ENCODE measurements around the gene SLCO3A1. TPM values are rescaled to one million over a fixed set of nuclear protein-coding genes. Genes with fewer than 3 reads are reported as not detected.

SLCO3A1 gene
- total and polyA plus RNA-seq, 12 donors = 1.8 to 26.6 (median 17.2) TPM

- Histone ChIP-seq H3K27ac (no peak overlapping the region), H3K9me3 (replicated peaks in 1 of 3) (no peaks in the 10 kb centered on the region), H3K27me3 (no peaks in the 10 kb centered on the region), H3K36me3 (replicated peaks in 1 of 2) (no peaks in the 10 kb centered on the region), H3K4me3 (no peak overlapping the region), H3K4me1 (replicated peaks in 1 of 2) (no peaks in the 10 kb centered on the region)
- intact Hi-C loops (cut with DNase I) = no loop called here
- 88 to 94% (median 92%) methylated on average over 17 of the region's 17 CpGs for WGBS, 4 donors
- TF ChIP-seq POLR2A (IDR thresholded peaks at IDR 0.05) = no peak
- TF ChIP-seq, protein P1, sequence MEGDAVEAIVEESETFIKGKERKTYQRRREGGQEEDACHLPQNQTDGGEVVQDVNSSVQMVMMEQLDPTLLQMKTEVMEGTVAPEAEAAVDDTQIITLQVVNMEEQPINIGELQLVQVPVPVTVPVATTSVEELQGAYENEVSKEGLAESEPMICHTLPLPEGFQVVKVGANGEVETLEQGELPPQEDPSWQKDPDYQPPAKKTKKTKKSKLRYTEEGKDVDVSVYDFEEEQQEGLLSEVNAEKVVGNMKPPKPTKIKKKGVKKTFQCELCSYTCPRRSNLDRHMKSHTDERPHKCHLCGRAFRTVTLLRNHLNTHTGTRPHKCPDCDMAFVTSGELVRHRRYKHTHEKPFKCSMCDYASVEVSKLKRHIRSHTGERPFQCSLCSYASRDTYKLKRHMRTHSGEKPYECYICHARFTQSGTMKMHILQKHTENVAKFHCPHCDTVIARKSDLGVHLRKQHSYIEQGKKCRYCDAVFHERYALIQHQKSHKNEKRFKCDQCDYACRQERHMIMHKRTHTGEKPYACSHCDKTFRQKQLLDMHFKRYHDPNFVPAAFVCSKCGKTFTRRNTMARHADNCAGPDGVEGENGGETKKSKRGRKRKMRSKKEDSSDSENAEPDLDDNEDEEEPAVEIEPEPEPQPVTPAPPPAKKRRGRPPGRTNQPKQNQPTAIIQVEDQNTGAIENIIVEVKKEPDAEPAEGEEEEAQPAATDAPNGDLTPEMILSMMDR (IDR thresholded peaks at IDR 0.05) = no peak
- DNase-seq = peak in 1 of 7 donors; percentile 11
Observed at GRCh38 chr15:92132982-92133755, 279.7 kb downstream of the SLCO3A1 start.

DNA sequence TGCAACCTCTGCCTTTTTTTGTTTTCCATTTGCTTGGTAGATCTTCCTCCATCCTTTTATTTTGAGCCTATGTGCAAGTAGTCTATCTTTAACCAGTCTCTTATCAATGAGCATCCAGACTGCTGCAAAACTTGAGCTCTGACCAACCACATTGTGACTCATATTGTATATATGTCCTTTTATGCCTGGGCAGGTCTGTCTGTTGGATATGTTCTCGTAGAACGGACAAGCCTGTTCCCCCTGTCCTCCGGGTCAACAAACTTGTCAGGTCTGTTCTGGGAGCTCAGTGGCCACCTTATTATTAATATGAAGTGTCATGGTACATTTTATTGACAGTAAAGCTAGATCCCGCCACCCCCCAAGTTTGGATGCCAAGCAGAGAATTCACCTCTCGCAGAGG is 287.3 kb downstream of the SLCO3A1 start:
- intact Hi-C loops (cut with DNase I) = no loop called here
- no peak for DNase-seq
- Histone ChIP-seq H3K36me3 (replicated peaks in 1 of 2) (no peaks in the 10 kb centered on the region), H3K27me3 (no peaks in the 10 kb centered on the region), H3K4me1 (replicated peaks in 1 of 2) (no peaks in the 10 kb centered on the region), H3K4me3 (no peak overlapping the region), H3K9me3 (replicated peaks in 1 of 3) (no peaks in the 10 kb centered on the region), H3K27ac (no peak overlapping the region)
- TF ChIP-seq POLR2A (IDR thresholded peaks at IDR 0.05) = no peak
- TF ChIP-seq, protein P1 (IDR thresholded peaks at IDR 0.05) = no peak
- 95 to 98% (median 97%) methylated on average over 5 of the region's 5 CpGs for WGBS, 4 donors

DNA sequence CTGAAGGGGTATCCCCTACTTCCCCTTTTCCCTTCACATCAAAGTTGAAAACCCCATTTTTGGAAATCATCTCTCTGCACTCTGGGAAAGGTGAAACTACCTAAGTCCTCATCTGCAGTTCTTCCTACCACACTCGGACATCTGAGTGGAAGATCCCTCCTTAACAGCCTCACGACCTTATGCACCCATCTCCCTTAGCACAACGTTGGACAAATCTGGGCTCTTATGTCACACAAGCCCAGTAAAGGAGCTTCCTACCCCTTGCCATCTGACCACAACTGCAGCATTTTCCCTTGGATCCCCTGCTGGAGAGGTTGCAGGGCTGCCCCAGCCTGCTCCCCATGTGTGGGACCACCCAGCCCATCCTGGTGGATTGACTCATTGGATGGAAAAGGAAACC is 288.1 kb downstream of the SLCO3A1 start:
- Histone ChIP-seq H3K27me3 (no peaks in the 10 kb centered on the region), H3K9me3 (replicated peaks in 1 of 3) (no peaks in the 10 kb centered on the region), H3K4me1 (replicated peaks in 1 of 2) (no peaks in the 10 kb centered on the region), H3K4me3 (no peak overlapping the region), H3K27ac (no peak overlapping the region), H3K36me3 (replicated peaks in 1 of 2) (no peaks in the 10 kb centered on the region)
- no peak for DNase-seq
- TF ChIP-seq, protein P1 (IDR thresholded peaks at IDR 0.05) = no peak
- no peak for TF ChIP-seq POLR2A (IDR thresholded peaks at IDR 0.05)
- 84 to 97% (median 93%) methylated on average over 3 of the region's 3 CpGs for WGBS, 4 donors
- intact Hi-C loops (cut with DNase I) = no loop called here

DNA sequence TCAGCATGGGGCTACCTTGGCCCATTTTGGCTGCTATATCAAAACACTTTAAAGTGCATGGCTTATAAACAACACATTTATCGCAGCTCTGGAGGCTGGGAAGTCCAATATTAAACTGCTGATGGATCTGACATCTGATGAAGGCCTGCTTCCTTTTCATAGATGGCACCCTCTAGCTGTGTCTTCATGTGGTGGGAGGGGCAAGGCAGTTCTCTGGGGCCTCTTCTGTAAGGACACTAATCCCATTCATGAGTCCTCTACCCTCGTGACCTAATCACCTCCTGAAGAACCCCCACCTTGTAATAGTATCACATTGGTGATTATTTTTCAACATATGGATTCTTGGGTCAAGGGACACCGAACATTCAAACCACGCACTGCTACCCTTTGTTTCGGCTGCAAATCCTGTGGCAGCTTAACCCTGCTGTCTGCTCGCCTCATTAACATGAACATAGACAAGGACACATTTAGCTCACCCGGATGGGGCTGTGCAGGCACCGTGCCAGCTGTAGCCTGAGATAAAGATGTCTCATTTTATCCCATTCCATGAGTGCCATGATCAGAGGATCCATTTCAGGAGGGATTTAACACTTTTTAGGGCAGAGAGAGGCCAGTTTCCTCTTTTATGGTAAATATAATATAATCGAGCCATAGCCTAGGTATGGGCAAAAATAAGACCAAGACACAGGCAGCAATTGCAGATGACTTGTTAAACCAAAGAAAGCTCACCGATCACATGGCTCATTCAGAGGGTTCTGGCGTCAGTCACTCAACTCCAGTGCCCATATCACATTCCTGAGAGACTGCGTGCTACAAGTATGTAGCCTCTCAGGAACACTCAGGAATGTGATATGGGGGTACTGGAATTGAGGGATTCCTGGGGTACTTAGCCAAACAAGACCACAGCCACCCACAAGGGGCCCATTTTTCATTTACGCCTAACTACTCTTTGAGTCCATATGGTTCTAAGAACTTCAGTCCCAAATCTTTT is 289.0 kb downstream of the SLCO3A1 start:
- TF ChIP-seq POLR2A (IDR thresholded peaks at IDR 0.05) = no peak
- TF ChIP-seq, protein P1 (IDR thresholded peaks at IDR 0.05) = no peak

More for the DNA sequence above, 289.0 kb downstream of the SLCO3A1 start:
- Histone ChIP-seq H3K27me3 (no peaks in the 10 kb centered on the region), H3K27ac (no peak overlapping the region), H3K4me1 (replicated peaks in 1 of 2) (no peaks in the 10 kb centered on the region), H3K9me3 (replicated peaks in 1 of 3) (no peaks in the 10 kb centered on the region), H3K36me3 (replicated peaks in 1 of 2) (no peaks in the 10 kb centered on the region), H3K4me3 (no peak overlapping the region)
- no peak for DNase-seq
- 77 to 88% (median 83%) methylated on average over 13 of the region's 13 CpGs for WGBS, 4 donors
- intact Hi-C loops (cut with DNase I) = no loop called here

Measured in adrenal gland (tissue), 12 donors.